Activated CD4-positive, alpha-beta T cell treated with anti-CD3 and anti-CD28 coated beads, Interleukin-2, amount 10 ng/mL, durations not matched to agents 7 days and 5 days (primary cell): ENCODE measurements around the gene DNAJB6. TPM values are rescaled to one million over a fixed set of nuclear protein-coding genes. Genes with fewer than 3 reads are reported as not detected.

ENCODE experiments used
- CTCF ChIA-PET: fragments of 350-600 bp; sonication (Branson Sonifier 250); formaldehyde crosslinking; loops from one replicate; lab custom pipeline; 2021; ENCODE audit warnings: antibody characterized with exemption; lab: Charles Lee
- POLR2A ChIA-PET: fragments of 350-600 bp; sonication (Branson Sonifier 250); formaldehyde crosslinking; loops from one replicate; lab custom pipeline; 2021; ENCODE audit warnings: antibody characterized with exemption; lab: Charles Lee
- DNase-seq: peaks from one replicate; pipeline ENCODE4 v3.0.0-alpha.2; 2020
- H3K27ac Mint-ChIP-seq: one replicate; pipeline ENCODE4 v1.8.0; 2021; ENCODE audit warnings: mild to moderate bottlenecking, moderate library complexity, mixed read lengths
- H3K27me3 Mint-ChIP-seq: one replicate; pipeline ENCODE4 v1.8.0; 2021; ENCODE audit warnings: mixed read lengths
- H3K36me3 Mint-ChIP-seq: one replicate; pipeline ENCODE4 v1.8.0; 2021; ENCODE audit warnings: low read depth, mixed read lengths
- H3K4me1 Mint-ChIP-seq: one replicate; pipeline ENCODE4 v1.8.0; 2021; ENCODE audit warnings: mixed read lengths
- H3K4me3 Mint-ChIP-seq: one replicate; pipeline ENCODE4 v1.8.0; 2021; ENCODE audit warnings: mild to moderate bottlenecking, moderate library complexity, mixed read lengths
- H3K9me3 Mint-ChIP-seq: one replicate; pipeline ENCODE4 v1.8.0; 2021; ENCODE audit warnings: mixed read lengths
- total RNA-seq, 2 experiments: library from RNA; stranded (reverse); gene quantifications; one replicate each; pipeline ENCODE4 v1.2.3, GENCODE V29; 2021

Gene DNAJB6
- total RNA-seq, 2 experiments from 2014 or later: 67.8 to 68.9 TPM

GRCh38 chr7:157335236-157335635 lies 1.6 kb upstream of the DNAJB6 start:
- H3K4me3 Mint-ChIP-seq: peak overlapping the region; percentile 88
- H3K27ac Mint-ChIP-seq: no peak overlapping the region
- H3K9me3 Mint-ChIP-seq: no peaks in the 10 kb centered on the region
- peaks cover 15% of the 10 kb centered on the region for H3K27me3 Mint-ChIP-seq
- ChIA-PET POLR2A (no interaction called here), CTCF (interaction anchor here (0.8 to 4.8 kb wide), 3 partner anchors 13 to 20 kb away, joined by 3 to 21 read pairs (median 5); no protein-coding TSS in a partner anchor)
- H3K4me1 Mint-ChIP-seq: peaks cover 30% of the 10 kb centered on the region
- DNase-seq: no peak
- H3K36me3 Mint-ChIP-seq: peaks cover 14% of the 10 kb centered on the region

GRCh38 chr7:157335991-157336382 lies 817 bp upstream of the DNAJB6 start:
- Mint-ChIP-seq H3K27me3 (peaks cover 14% of the 10 kb centered on the region), H3K4me3 (peak overlapping the region; percentile 88), H3K9me3 (no peaks in the 10 kb centered on the region), H3K4me1 (peaks cover 38% of the 10 kb centered on the region), H3K27ac (peak overlapping the region; percentile 98), H3K36me3 (peaks cover 14% of the 10 kb centered on the region)
- ChIA-PET CTCF (interaction anchor here (0.7 to 1.5 kb wide), 2 partner anchors 10 kb away, joined by 3 to 4 read pairs; no protein-coding TSS in a partner anchor), POLR2A (no interaction called here)
- no peak for DNase-seq

GRCh38 chr7:157337316-157338149 lies 729 bp downstream of the DNAJB6 start:
- H3K4me3 Mint-ChIP-seq: peak overlapping the region; percentile 96
- CTCF ChIA-PET: interaction anchor here (0.6 to 2.6 kb wide), 5 partner anchors 8 to 112 kb away, joined by 3 to 11 read pairs (median 3); no protein-coding TSS in a partner anchor
- POLR2A ChIA-PET: no interaction called here
- peaks cover 47% of the 10 kb centered on the region for H3K4me1 Mint-ChIP-seq
- H3K27ac Mint-ChIP-seq: peak overlapping the region; percentile 98
- H3K36me3 Mint-ChIP-seq: peaks cover 16% of the 10 kb centered on the region
- DNase-seq: peak; percentile 67
- peaks cover 8% of the 10 kb centered on the region for H3K27me3 Mint-ChIP-seq
- no peaks in the 10 kb centered on the region for H3K9me3 Mint-ChIP-seq

GRCh38 chr7:157339777-157340677 lies 3.2 kb downstream of the DNAJB6 start:
- CTCF ChIA-PET: interaction anchor here (0.8 to 2.6 kb wide), 12 partner anchors 10 to 66 kb away, joined by 3 to 11 read pairs (median 4); no protein-coding TSS in a partner anchor
- H3K4me1 Mint-ChIP-seq: peaks cover 54% of the 10 kb centered on the region
- H3K9me3 Mint-ChIP-seq: no peaks in the 10 kb centered on the region
- DNase-seq: peak; percentile 79
- peak overlapping the region; percentile 96 for H3K4me3 Mint-ChIP-seq
- H3K27ac Mint-ChIP-seq: peak overlapping the region; percentile 48
- POLR2A ChIA-PET: no interaction called here
- peaks cover 19% of the 10 kb centered on the region for H3K36me3 Mint-ChIP-seq
- no peaks in the 10 kb centered on the region for H3K27me3 Mint-ChIP-seq

- Mint-ChIP-seq H3K4me1 (peaks cover 46% of the 10 kb centered on the region), H3K36me3 (peaks cover 14% of the 10 kb centered on the region), H3K27me3 (no peaks in the 10 kb centered on the region), H3K27ac (peak overlapping the region; percentile 13), H3K4me3 (no peak overlapping the region), H3K9me3 (no peaks in the 10 kb centered on the region)
- CTCF ChIA-PET: interaction anchor here (1.5 kb wide), 1 partner anchor 10 kb away, joined by 3 read pairs; the partner anchor contains the start of gene DNAJB6
- no peak for DNase-seq
- POLR2A ChIA-PET: no interaction called here
Measured at GRCh38 chr7:157347217-157347904, 10.6 kb downstream of the DNAJB6 start.

GRCh38 chr7:157348548-157348947 lies 11.7 kb downstream of the DNAJB6 start:
- Mint-ChIP-seq H3K27me3 (no peaks in the 10 kb centered on the region), H3K9me3 (no peaks in the 10 kb centered on the region), H3K4me1 (peaks cover 51% of the 10 kb centered on the region), H3K27ac (no peak overlapping the region), H3K4me3 (no peak overlapping the region), H3K36me3 (peaks cover 9% of the 10 kb centered on the region)
- DNase-seq: no peak
- POLR2A ChIA-PET: no interaction called here
- CTCF ChIA-PET: interaction anchor here (1.5 kb wide), 1 partner anchor 11 kb away, joined by 3 read pairs; the partner anchor contains the start of gene DNAJB6

- ChIA-PET CTCF (interaction anchor here (1.3 to 1.4 kb wide), 2 partner anchors 13 to 51 kb away, joined by 3 to 4 read pairs; no protein-coding TSS in a partner anchor), POLR2A (no interaction called here)
- Mint-ChIP-seq H3K27me3 (no peaks in the 10 kb centered on the region), H3K36me3 (peaks cover 25% of the 10 kb centered on the region), H3K4me3 (no peak overlapping the region), H3K27ac (peak overlapping the region; percentile 65), H3K9me3 (no peaks in the 10 kb centered on the region), H3K4me1 (peaks cover 61% of the 10 kb centered on the region)
- DNase-seq: no peak
Measured at GRCh38 chr7:157352516-157352915, 15.7 kb downstream of the DNAJB6 start.

GRCh38 chr7:157355784-157356511 lies 19.1 kb downstream of the DNAJB6 start:
- CTCF ChIA-PET: no interaction called here
- no peaks in the 10 kb centered on the region for H3K9me3 Mint-ChIP-seq
- DNase-seq: no peak
- POLR2A ChIA-PET: no interaction called here
- peaks cover 58% of the 10 kb centered on the region for H3K4me1 Mint-ChIP-seq
- no peaks in the 10 kb centered on the region for H3K27me3 Mint-ChIP-seq
- H3K4me3 Mint-ChIP-seq: no peak overlapping the region
- peak overlapping the region; percentile 76 for H3K27ac Mint-ChIP-seq
- H3K36me3 Mint-ChIP-seq: peaks cover 45% of the 10 kb centered on the region

- H3K36me3 Mint-ChIP-seq: peaks cover 53% of the 10 kb centered on the region
- H3K9me3 Mint-ChIP-seq: no peaks in the 10 kb centered on the region
- no peak overlapping the region for H3K4me3 Mint-ChIP-seq
- H3K4me1 Mint-ChIP-seq: peaks cover 49% of the 10 kb centered on the region
- ChIA-PET POLR2A (interaction anchor here (0.5 kb wide), 1 partner anchor 11 kb away, joined by 3 read pairs; no protein-coding TSS in a partner anchor), CTCF (interaction anchor here (0.9 to 1.2 kb wide), 2 partner anchors 11 to 13 kb away, joined by 3 read pairs; no protein-coding TSS in a partner anchor)
- no peaks in the 10 kb centered on the region for H3K27me3 Mint-ChIP-seq
- no peak for DNase-seq
- H3K27ac Mint-ChIP-seq: peak overlapping the region; percentile 44
Measured at GRCh38 chr7:157357129-157358040, 20.6 kb downstream of the DNAJB6 start.

GRCh38 chr7:157358041-157358752 lies 21.4 kb downstream of the DNAJB6 start:
- ChIA-PET POLR2A (interaction anchor here (0.5 kb wide), 1 partner anchor 10 kb away, joined by 3 read pairs; no protein-coding TSS in a partner anchor), CTCF (interaction anchor here (0.9 to 1.2 kb wide), 2 partner anchors 10 to 12 kb away, joined by 3 read pairs; no protein-coding TSS in a partner anchor)
- H3K4me3 Mint-ChIP-seq: no peak overlapping the region

More at GRCh38 chr7:157358041-157358752, 21.4 kb downstream of the DNAJB6 start:
- Mint-ChIP-seq H3K27ac (no peak overlapping the region), H3K27me3 (no peaks in the 10 kb centered on the region), H3K36me3 (peaks cover 58% of the 10 kb centered on the region), H3K4me1 (peaks cover 43% of the 10 kb centered on the region), H3K9me3 (no peaks in the 10 kb centered on the region)
- no peak for DNase-seq
